IMR-90 (cell line): ENCODE measurements around the gene PITPNC1. TPM values are rescaled to one million over a fixed set of nuclear protein-coding genes. Genes with fewer than 3 reads are reported as not detected.

Source experiments
- ATAC-seq: fragments of 200-7000 bp; cut with Tn5 transposase; 2 replicates; pipeline ENCODE4 v1.9.1; 2020; ENCODE audit warnings: low read depth, mild to moderate bottlenecking, moderate library complexity
- BruUV-seq: library from RNA; stranded (reverse); fragments of 400-500 nt; replicated peaks from 2 replicates; lab custom pipeline; 2021; lab: Mats Ljungman, UMichigan
- CTCF ChIA-PET: fragments of 300-600 bp; formaldehyde crosslinking; extraction: SDS; loops from one replicate; lab custom pipeline; 2021; ENCODE audit warnings: antibody characterized with exemption; lab: Yijun Ruan, JAX
- POLR2A ChIA-PET: fragments of 300-600 bp; sonication (Branson Sonifier 250); formaldehyde crosslinking; loops from one replicate; lab custom pipeline; 2022; ENCODE audit warnings: antibody characterized with exemption; ENCODE audit not compliant: unreplicated experiment; lab: Charles Lee
- DNase-seq: peaks from one replicate; pipeline ENCODE4 v3.0.0; 2013
- H2AFZ ChIP-seq: replicated peaks from 2 replicates; pipeline ENCODE3; 2013; ENCODE audit warnings: low read length, mild to moderate bottlenecking; ENCODE audit not compliant: poor library complexity
- H2AK5ac ChIP-seq: 2 replicates; pipeline ENCODE4 v1.6.1; 2013; ENCODE audit warnings: low read depth, low read length, inconsistent platforms
- H2AK9ac ChIP-seq: replicated peaks from 2 replicates; pipeline ENCODE3; 2013; ENCODE audit warnings: mild to moderate bottlenecking, low read depth, low read length, moderate library complexity; ENCODE audit not compliant: poor library complexity
- H2BK120ac ChIP-seq: 2 replicates; pipeline ENCODE4 v1.6.1; 2013; ENCODE audit warnings: low read depth, low read length, inconsistent platforms
- H2BK15ac ChIP-seq: 3 replicates; pipeline ENCODE4 v1.6.1; 2013; ENCODE audit warnings: low read depth, low read length, inconsistent platforms
- H2BK20ac ChIP-seq: 2 replicates; pipeline ENCODE4 v1.6.1; 2013; ENCODE audit warnings: low read depth, mild to moderate bottlenecking, inconsistent platforms, low read length, moderate library complexity
- H2BK5ac ChIP-seq: 2 replicates; pipeline ENCODE4 v1.6.1; 2013; ENCODE audit warnings: mild to moderate bottlenecking, low read depth, low read length, inconsistent platforms; ENCODE audit not compliant: poor library complexity, severe bottlenecking
- H3K14ac ChIP-seq: replicated peaks from 2 replicates; pipeline ENCODE4 v1.6.1; 2013; ENCODE audit warnings: low read depth, low read length, inconsistent platforms
- H3K18ac ChIP-seq: 2 replicates; pipeline ENCODE4 v1.6.1; 2013; ENCODE audit warnings: low read depth, low read length, control low read depth
- H3K23ac ChIP-seq: 2 replicates; pipeline ENCODE4 v1.6.1; 2013; ENCODE audit warnings: low read depth, low read length, inconsistent platforms
- H3K27ac ChIP-seq: 2 replicates; pipeline ENCODE4 v1.5.1; 2013; ENCODE audit warnings: mild to moderate bottlenecking, control low read depth, low read length; ENCODE audit not compliant: insufficient read depth
- H3K27me3 ChIP-seq: 2 replicates; pipeline ENCODE4 v1.6.1; 2013; ENCODE audit warnings: low read length; ENCODE audit not compliant: control insufficient read depth, insufficient read depth
- H3K36me3 ChIP-seq: 2 replicates; pipeline ENCODE4 v1.6.1; 2013; ENCODE audit warnings: low read length, mixed read lengths; ENCODE audit not compliant: control insufficient read depth, insufficient read depth
- H3K4ac ChIP-seq: 2 replicates; pipeline ENCODE4 v1.6.1; 2013; ENCODE audit warnings: low read depth, low read length, inconsistent platforms
- H3K4me1 ChIP-seq: 2 replicates; pipeline ENCODE4 v1.6.1; 2013; ENCODE audit warnings: low read length, mixed read lengths; ENCODE audit not compliant: control insufficient read depth, insufficient read depth
- H3K4me2 ChIP-seq: 2 replicates; pipeline ENCODE4 v1.6.1; 2013; ENCODE audit warnings: low read depth, mild to moderate bottlenecking, control low read depth, low read length, moderate library complexity
- H3K4me3 ChIP-seq: 2 replicates; pipeline ENCODE4 v1.5.1; 2013; ENCODE audit warnings: low read depth, mild to moderate bottlenecking, control low read depth, low read length, moderate library complexity; ENCODE audit not compliant: insufficient read depth
- H3K56ac ChIP-seq: 2 replicates; pipeline ENCODE4 v1.6.1; 2013; ENCODE audit warnings: low read length, inconsistent platforms; ENCODE audit not compliant: insufficient read depth; ENCODE audit errors: extremely low read depth
- H3K79me1 ChIP-seq, 2 experiments: 2 replicates each; pipeline ENCODE4 v1.6.1; 2013; ENCODE audit warnings: low read length in 2 of 2, inconsistent platforms in 1 of 2, low read depth in 1 of 2
- H3K9ac ChIP-seq: 2 replicates; pipeline ENCODE4 v1.6.1; 2013; ENCODE audit warnings: low read depth, low read length, control low read depth
- H3K9me1 ChIP-seq: 2 replicates; pipeline ENCODE4 v1.6.1; 2013; ENCODE audit warnings: low read length, inconsistent platforms; ENCODE audit not compliant: insufficient read depth
- H3K9me3 ChIP-seq: 2 replicates; pipeline ENCODE4 v1.6.1; 2013; ENCODE audit warnings: low read length; ENCODE audit not compliant: control insufficient read depth, insufficient read depth
- H4K20me1 ChIP-seq: 2 replicates; pipeline ENCODE4 v1.6.1; 2013; ENCODE audit warnings: low read length, inconsistent platforms; ENCODE audit not compliant: insufficient read depth
- H4K5ac ChIP-seq: 2 replicates; pipeline ENCODE4 v1.6.1; 2013; ENCODE audit warnings: mild to moderate bottlenecking, low read depth, low read length, control low read depth
- H4K8ac ChIP-seq, 2 experiments: 2 replicates each; pipeline ENCODE4 v1.6.1; 2013; ENCODE audit warnings: low read depth in 2 of 2, low read length in 2 of 2, control low read depth in 1 of 2, inconsistent platforms in 1 of 2
- H4K91ac ChIP-seq: 2 replicates; pipeline ENCODE4 v1.6.1; 2013; ENCODE audit warnings: low read depth, low read length, inconsistent platforms; ENCODE audit not compliant: insufficient read depth
- CEBPB ChIP-seq: IDR thresholded peaks from 2 replicates; pipeline ENCODE4 v1.6.1; 2012; ENCODE audit warnings: low read depth, low read length, improper control_type of control experiment
- MAFK ChIP-seq: IDR thresholded peaks from 2 replicates; pipeline ENCODE4 v1.6.1; 2012; ENCODE audit warnings: low read depth, low read length, improper control_type of control experiment
- MAZ ChIP-seq: IDR thresholded peaks from 2 replicates; pipeline ENCODE4 v1.6.1; 2012; ENCODE audit warnings: low read depth, mild to moderate bottlenecking, low read length, improper control_type of control experiment, moderate library complexity, borderline replicate concordance
- RAD21 ChIP-seq: IDR thresholded peaks from 2 replicates; pipeline ENCODE4 v1.6.1; 2012; ENCODE audit warnings: low read length, improper control_type of control experiment
- SMC3 ChIP-seq: fragments of 150-350 bp; IDR thresholded peaks from 2 replicates; pipeline ENCODE4 v1.6.1; 2016; ENCODE audit warnings: low read depth, mild to moderate bottlenecking, antibody characterized with exemption, low read length, moderate library complexity
- WGBS, 2 experiments: methylation state at CpG; one replicate each; pipeline versions ENCODE4 v1.1.5 to v1.1.7; 2013; ENCODE audit warnings: missing lambda C conversion rate in 2 of 2; ENCODE audit not compliant: insufficient read length in 1 of 2; ENCODE audit errors: extremely low coverage in 2 of 2; 5-methylcytosine and 5-hydroxymethylcytosine counted together
- dilution Hi-C: fragments of 300-500 bp; cut with HindIII; formaldehyde crosslinking; loops from one replicate; pipeline ENCODE4 v1.14.3; 2018; ENCODE audit warnings: low sequenced_read_pairs; ENCODE audit not compliant: unreplicated experiment
- in situ Hi-C: fragments of 300-500 bp; cut with MboI; formaldehyde crosslinking; loops from 3 replicates; pipeline ENCODE4 v1.14.3; 2019; ENCODE audit warnings: low sequenced_read_pairs, inconsistent platforms, mixed read lengths
- intact Hi-C: fragments of 100-400 bp; cut with micrococcal nuclease; formaldehyde crosslinking; loops from 2 replicates; pipeline ENCODE4 v1.10.0; 2022
- polyA plus RNA-seq, 3 experiments: library from polyadenylated mRNA; depleted of rRNA; stranded (reverse); fragments of >200 nt; gene quantifications; 2 replicates each; pipeline ENCODE4 v1.2.3, GENCODE V29; 2012; ENCODE audit warnings: low replicate concordance in 1 of 3
- total RNA-seq: library from RNA; depleted of rRNA; stranded (reverse); fragments of >200 nt; gene quantifications from 2 replicates; pipeline ENCODE4 v1.2.3, GENCODE V29; 2012
- TF ChIP-seq, protein P1 (sequence below): fragments of 150-350 bp; IDR thresholded peaks from 2 replicates; pipeline ENCODE4 v1.6.1; 2016; ENCODE audit warnings: low read depth, mild to moderate bottlenecking, low read length, moderate library complexity, borderline replicate concordance
- TF ChIP-seq, protein P2 (sequence below): conservative IDR thresholded peaks from 2 replicates; pipeline ENCODE4 v1.5.1; 2012; ENCODE audit warnings: mild to moderate bottlenecking, low read depth, low read length, improper control_type of control experiment

PITPNC1 gene
- total and polyA plus RNA-seq, 2 of the 4 experiments (the other 2 are of a cell fraction) = 4.1 TPM

DNA sequence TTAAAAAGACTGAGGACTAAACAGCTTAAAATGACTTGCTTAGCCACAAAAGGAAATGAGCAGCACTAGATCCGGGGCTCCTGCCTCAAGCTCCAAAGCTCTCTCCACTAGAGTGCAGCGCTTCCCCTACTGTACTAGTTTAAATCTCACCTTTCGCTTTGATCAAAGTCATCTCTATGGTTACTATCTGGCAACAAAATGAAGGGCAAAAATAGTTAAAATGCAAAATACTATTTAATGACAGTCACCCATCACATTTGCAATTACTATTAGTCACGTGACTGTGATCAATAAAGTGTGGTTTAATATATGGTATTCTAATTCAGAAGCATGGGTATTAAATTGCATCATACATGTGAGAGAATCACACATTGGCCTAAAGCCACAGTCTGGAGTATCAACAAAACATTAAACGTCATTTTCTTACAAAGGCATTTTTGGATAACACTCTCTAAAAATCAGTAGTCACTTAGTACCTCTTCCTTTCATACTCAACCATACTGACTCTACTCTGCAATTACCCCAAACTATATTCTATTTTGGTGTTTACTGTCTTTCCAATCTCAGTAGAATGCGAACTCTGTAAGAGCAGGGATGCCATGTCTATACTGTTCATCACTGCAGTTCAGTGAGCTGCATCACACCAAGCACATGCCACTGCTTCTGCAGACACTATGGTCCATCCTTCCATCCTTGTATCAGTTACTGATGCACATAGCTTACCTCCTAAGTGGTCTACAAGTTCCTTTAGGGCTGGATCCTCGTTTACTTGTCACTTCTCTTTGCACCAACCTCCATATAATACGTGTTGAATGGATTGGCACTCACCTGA, 16.9 kb upstream of the PITPNC1 start:
- no peak overlapping the region for H3K4me3 ChIP-seq
- no TSS peak for BruUV-seq
- H3K27ac ChIP-seq = no peak overlapping the region
- peak overlapping the region; percentile 47; the same call in 1 of the 2 replicates for H3K23ac ChIP-seq
- no peak overlapping the region for H4K5ac ChIP-seq
- peaks cover 4% of the 10 kb centered on the region for H3K9me1 ChIP-seq
- no peak overlapping the region for H4K8ac ChIP-seq
- H3K4me1 ChIP-seq = peaks cover 9% of the 10 kb centered on the region; the same call in 1 of the 2 replicates
- TF ChIP-seq MAZ = no peak
- TF ChIP-seq, protein P1, sequence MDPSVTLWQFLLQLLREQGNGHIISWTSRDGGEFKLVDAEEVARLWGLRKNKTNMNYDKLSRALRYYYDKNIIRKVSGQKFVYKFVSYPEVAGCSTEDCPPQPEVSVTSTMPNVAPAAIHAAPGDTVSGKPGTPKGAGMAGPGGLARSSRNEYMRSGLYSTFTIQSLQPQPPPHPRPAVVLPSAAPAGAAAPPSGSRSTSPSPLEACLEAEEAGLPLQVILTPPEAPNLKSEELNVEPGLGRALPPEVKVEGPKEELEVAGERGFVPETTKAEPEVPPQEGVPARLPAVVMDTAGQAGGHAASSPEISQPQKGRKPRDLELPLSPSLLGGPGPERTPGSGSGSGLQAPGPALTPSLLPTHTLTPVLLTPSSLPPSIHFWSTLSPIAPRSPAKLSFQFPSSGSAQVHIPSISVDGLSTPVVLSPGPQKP = no peak
- no peak for TF ChIP-seq MAFK
- TF ChIP-seq, protein P2, sequence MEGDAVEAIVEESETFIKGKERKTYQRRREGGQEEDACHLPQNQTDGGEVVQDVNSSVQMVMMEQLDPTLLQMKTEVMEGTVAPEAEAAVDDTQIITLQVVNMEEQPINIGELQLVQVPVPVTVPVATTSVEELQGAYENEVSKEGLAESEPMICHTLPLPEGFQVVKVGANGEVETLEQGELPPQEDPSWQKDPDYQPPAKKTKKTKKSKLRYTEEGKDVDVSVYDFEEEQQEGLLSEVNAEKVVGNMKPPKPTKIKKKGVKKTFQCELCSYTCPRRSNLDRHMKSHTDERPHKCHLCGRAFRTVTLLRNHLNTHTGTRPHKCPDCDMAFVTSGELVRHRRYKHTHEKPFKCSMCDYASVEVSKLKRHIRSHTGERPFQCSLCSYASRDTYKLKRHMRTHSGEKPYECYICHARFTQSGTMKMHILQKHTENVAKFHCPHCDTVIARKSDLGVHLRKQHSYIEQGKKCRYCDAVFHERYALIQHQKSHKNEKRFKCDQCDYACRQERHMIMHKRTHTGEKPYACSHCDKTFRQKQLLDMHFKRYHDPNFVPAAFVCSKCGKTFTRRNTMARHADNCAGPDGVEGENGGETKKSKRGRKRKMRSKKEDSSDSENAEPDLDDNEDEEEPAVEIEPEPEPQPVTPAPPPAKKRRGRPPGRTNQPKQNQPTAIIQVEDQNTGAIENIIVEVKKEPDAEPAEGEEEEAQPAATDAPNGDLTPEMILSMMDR = 0 out of 2 replicates have a peak, but pooled peaks have one; percentile 24
- TF ChIP-seq SMC3 = no peak
- peak; percentile 25; the same call in 1 of the 2 replicates for TF ChIP-seq RAD21
- TF ChIP-seq CEBPB = peak; percentile 76
- in situ Hi-C loops (no loop called here), dilution Hi-C loops (no loop called here), intact Hi-C loops (no loop called here)
- WGBS, 2 experiments = 62% methylated on average over 3 of the region's 8 CpGs; no CpG with 5 or more reads in 1 of the 2 experiments
- peaks cover 18% of the 10 kb centered on the region for H3K36me3 ChIP-seq
- no peak overlapping the region for H3K56ac ChIP-seq
- no peak overlapping the region for H2AK5ac ChIP-seq
- H4K91ac ChIP-seq = no peak overlapping the region
- no peaks in the 10 kb centered on the region for H3K27me3 ChIP-seq
- H2BK5ac ChIP-seq = no peak overlapping the region
- H4K20me1 ChIP-seq = peaks cover 67% of the 10 kb centered on the region
- no peaks in the 10 kb centered on the region for H3K9me3 ChIP-seq
- H3K14ac ChIP-seq = no peak overlapping the region
- H3K4me2 ChIP-seq = no peak overlapping the region; the same call in 1 of the 2 replicates
- DNase-seq (peak; percentile 45), ATAC-seq (peak; percentile 68)
- CTCF ChIA-PET = interaction anchor here (0.5 to 1.1 kb wide), 3 partner anchors 11 to 20 kb away, joined by 3 read pairs; no protein-coding TSS in a partner anchor
- H3K4ac ChIP-seq = no peak overlapping the region
- no peak overlapping the region for H2AFZ ChIP-seq
- H2AK9ac ChIP-seq = no peak overlapping the region
- no peak overlapping the region for H3K9ac ChIP-seq
- H2BK120ac ChIP-seq = no peak overlapping the region
- H3K79me1 ChIP-seq = peaks cover 19 to 23% of the 10 kb centered on the region in 2 experiments; a peak in 3 of 4 replicates
- no peak overlapping the region for H3K18ac ChIP-seq
- H2BK20ac ChIP-seq = no peak overlapping the region
- no peak overlapping the region for H2BK15ac ChIP-seq
- POLR2A ChIA-PET = no interaction called here
